Stimulated activated CD8-positive, alpha-beta memory T cell treated with anti-CD3 and anti-CD28 coated beads, Interleukin-4, amount 100 ng/mL, for 1 hour (primary cell): Measurements from ENCODE around the gene CCDC88C.

Experiments used
- DNase-seq, 2 donors: peaks; one replicate each; pipeline ENCODE4 v3.0.0-alpha.2; 2020; ENCODE audit warnings: low read depth in 2 of 2, low spot score in 1 of 2

The CCDC88C gene

GRCh38 chr14:91331721-91332120 lies 85.9 kb downstream of the CCDC88C start:
- DNase-seq = no peak

- no peak for DNase-seq
Measured at GRCh38 chr14:91330856-91331255, 86.8 kb downstream of the CCDC88C start.

- DNase-seq = no peak
Measured at GRCh38 chr14:91330096-91330696, 87.4 kb downstream of the CCDC88C start.

GRCh38 chr14:91329486-91330014 lies 88.1 kb downstream of the CCDC88C start:
- DNase-seq = no peak

GRCh38 chr14:91328313-91329050 lies 89.1 kb downstream of the CCDC88C start:
- no peak for DNase-seq

GRCh38 chr14:91327661-91328312 lies 89.8 kb downstream of the CCDC88C start:
- no peak for DNase-seq

GRCh38 chr14:91327250-91327595 lies 90.4 kb downstream of the CCDC88C start:
- DNase-seq = no peak

- no peak for DNase-seq
Measured at GRCh38 chr14:91326514-91327249, 90.9 kb downstream of the CCDC88C start.

- DNase-seq = no peak
Measured at GRCh38 chr14:91324606-91325575, 92.7 kb downstream of the CCDC88C start.

GRCh38 chr14:91323671-91324605 lies 93.7 kb downstream of the CCDC88C start:
- DNase-seq = peak; percentile 85 to 89

GRCh38 chr14:91323031-91323430 lies 94.6 kb downstream of the CCDC88C start:
- DNase-seq = no peak

GRCh38 chr14:91322623-91323022 lies 95.0 kb downstream of the CCDC88C start:
- DNase-seq = no peak

- no peak for DNase-seq
Measured at GRCh38 chr14:91321131-91321530, 96.5 kb downstream of the CCDC88C start.

- DNase-seq = no peak
Measured at GRCh38 chr14:91320266-91320665, 97.4 kb downstream of the CCDC88C start.

- no peak for DNase-seq
Measured at GRCh38 chr14:91318911-91319310, 98.7 kb downstream of the CCDC88C start.

- peak; percentile 62 to 63 for DNase-seq
Measured at GRCh38 chr14:91317381-91318308, 100.0 kb downstream of the CCDC88C start.

- DNase-seq = no peak
Measured at GRCh38 chr14:91316761-91317160, 100.9 kb downstream of the CCDC88C start.

GRCh38 chr14:91315844-91316267 lies 101.8 kb downstream of the CCDC88C start:
- peak; percentile 43 to 61 for DNase-seq
